DOHH2 (cell line): Measurements from ENCODE around the gene TM7SF3.

ENCODE experiments used
- CTCF ChIP-seq: fragments of 200-600 bp; sonication (generic); IDR thresholded peaks from one replicate; pipeline ENCODE4 v1.5.1; 2014; ENCODE audit warnings: antibody characterized with exemption, mild to moderate bottlenecking, low read depth, low read length; ENCODE audit not compliant: poor library complexity, severe bottlenecking
- EZH2phosphoT487 ChIP-seq: fragments of 200-600 bp; sonication (generic); IDR thresholded peaks from 2 replicates; pipeline ENCODE4 v1.6.1; 2017; ENCODE audit warnings: borderline replicate concordance, mild to moderate bottlenecking, antibody characterized with exemption, low read length, moderate library complexity, mixed read lengths

DNA sequence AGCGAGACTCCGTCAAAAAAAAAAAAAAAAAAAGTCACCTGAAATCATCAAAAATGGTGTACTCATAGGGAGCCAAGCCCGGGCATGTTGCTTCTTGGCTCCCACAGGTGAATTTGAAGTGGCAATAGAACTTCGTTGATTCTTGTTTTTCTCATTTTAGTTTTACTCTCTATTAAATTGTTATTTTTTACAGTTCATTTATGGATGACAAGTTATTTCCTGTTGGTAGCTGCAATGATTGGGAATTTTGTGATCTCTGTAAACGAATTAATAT lies 1.3 kb downstream of the TM7SF3 start:
- TF ChIP-seq CTCF (no peak), EZH2phosphoT487 (no peak)
